ENCODE results near the gene EXD3. TPM values are rescaled to one million over a fixed set of nuclear protein-coding genes. Genes with fewer than 3 reads are reported as not detected.

The EXD3 gene
- total and polyA plus RNA-seq, 2 of the 13 experiments (the other 11 are each of a cell fraction or from before 2014, with no cell fraction given) = 2.7 to 4.8 TPM

DNA sequence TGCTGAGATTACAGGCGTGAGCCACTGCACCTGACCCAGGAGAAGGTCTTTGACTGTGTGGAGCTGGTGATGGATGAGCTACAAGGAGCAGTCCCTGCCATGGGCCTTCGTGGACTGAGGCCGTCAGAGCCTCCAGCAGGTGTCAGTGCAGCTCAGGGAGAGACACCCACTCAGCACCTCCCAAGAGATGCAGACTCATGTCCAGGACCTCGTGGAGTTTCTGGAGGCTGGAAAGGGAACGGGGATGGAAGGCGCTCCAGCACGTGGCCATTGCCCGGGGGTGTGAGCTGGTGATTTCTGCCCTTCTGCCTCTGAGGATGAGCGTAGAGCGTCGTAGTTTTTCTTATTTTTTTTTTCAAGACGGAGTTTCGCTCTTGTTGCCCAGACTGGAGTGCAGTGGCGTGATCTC, 136.0 kb downstream of the EXD3 start (continued):
- TF ChIP-seq DMAP1 (CRISPR knock-in tag; IDR thresholded peaks at IDR 0.05) (0 out of 2 replicates have a peak, but pooled peaks have one; percentile 32), ATF7 (IDR thresholded peaks at IDR 0.05) (no peak), ATF7 (CRISPR knock-in tag; IDR thresholded peaks at IDR 0.05) (no peak), NFYC (CRISPR knock-in tag; IDR thresholded peaks at IDR 0.05) (no peak), CBX5 (CRISPR knock-in tag; IDR thresholded peaks at IDR 0.05; ENCODE audit: borderline replicate concordance) (peak; percentile 24; the same call in 1 of the 2 replicates), ZNF335 (CRISPR knock-in tag; IDR thresholded peaks at IDR 0.05) (no peak), REPIN1 (CRISPR knock-in tag; IDR thresholded peaks at IDR 0.05; ENCODE audit: borderline replicate concordance, low read depth) (0 out of 2 replicates have a peak, but pooled peaks have one; percentile 26), THAP11 (CRISPR knock-in tag; IDR thresholded peaks at IDR 0.05) (peak; percentile 59), DR1 (CRISPR knock-in tag; IDR thresholded peaks at IDR 0.05) (no peak), GZF1 (CRISPR knock-in tag; IDR thresholded peaks at IDR 0.05) (no peak), ZNF878 (CRISPR knock-in tag; IDR thresholded peaks at IDR 0.05) (no peak), ZFX (CRISPR knock-in tag; IDR thresholded peaks at IDR 0.05; ENCODE audit: low read depth) (peak; percentile 46; the same call in 1 of the 2 replicates)
- TF ChIP-seq, protein P1, sequence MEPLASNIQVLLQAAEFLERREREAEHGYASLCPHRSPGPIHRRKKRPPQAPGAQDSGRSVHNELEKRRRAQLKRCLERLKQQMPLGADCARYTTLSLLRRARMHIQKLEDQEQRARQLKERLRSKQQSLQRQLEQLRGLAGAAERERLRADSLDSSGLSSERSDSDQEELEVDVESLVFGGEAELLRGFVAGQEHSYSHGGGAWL (CRISPR knock-in tag; IDR thresholded peaks at IDR 0.05) = peak; percentile 18; the same call in 1 of the 2 replicates
- TF ChIP-seq, protein P2, sequence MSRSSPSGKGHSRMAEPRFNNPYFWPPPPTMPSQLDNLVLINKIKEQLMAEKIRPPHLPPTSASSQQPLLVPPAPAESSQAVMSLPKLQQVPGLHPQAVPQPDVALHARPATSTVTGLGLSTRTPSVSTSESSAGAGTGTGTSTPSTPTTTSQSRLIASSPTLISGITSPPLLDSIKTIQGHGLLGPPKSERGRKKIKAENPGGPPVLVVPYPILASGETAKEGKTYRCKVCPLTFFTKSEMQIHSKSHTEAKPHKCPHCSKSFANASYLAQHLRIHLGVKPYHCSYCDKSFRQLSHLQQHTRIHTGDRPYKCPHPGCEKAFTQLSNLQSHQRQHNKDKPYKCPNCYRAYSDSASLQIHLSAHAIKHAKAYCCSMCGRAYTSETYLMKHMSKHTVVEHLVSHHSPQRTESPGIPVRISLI (CRISPR knock-in tag; IDR thresholded peaks at IDR 0.05; ENCODE audit: borderline replicate concordance) = no peak
